Naive thymus-derived CD8-positive, alpha-beta T cell (primary cell): Measurements from ENCODE around the gene XXYLT1. TPM values are rescaled to one million over a fixed set of nuclear protein-coding genes. Genes with fewer than 3 reads are reported as not detected.

Experiments used
- ATAC-seq, 2 donors: fragments of 150-1000 bp; cut with Tn5 transposase in 1 of 2; sonication (Bioruptor Pico), chemical (Tn5 transposase) in 1 of 2; 1 replicate in 1 of 2; 2 replicates in 1 of 2; pipeline ENCODE4 v1.10.0; 2021; ENCODE audit warnings: mild to moderate bottlenecking in 2 of 2, moderate library complexity in 2 of 2
- POLR2A ChIA-PET: fragments of 350-600 bp; sonication (Branson Sonifier 250); formaldehyde crosslinking; loops from one replicate; lab custom pipeline; 2021; ENCODE audit warnings: antibody characterized with exemption; lab: Charles Lee
- DNase-seq, 10 donors: peaks; one replicate each; pipeline versions ENCODE4 v3.0.0 to v3.0.0-alpha.2; 2020 to 2022
- H3K27ac Mint-ChIP-seq, 10 donors: one replicate each; pipeline ENCODE4 v1.8.0; 2020 to 2022; ENCODE audit warnings: mild to moderate bottlenecking in 10 of 10, mixed read lengths in 10 of 10, moderate library complexity in 4 of 10, inconsistent platforms in 1 of 10
- H3K27me3 Mint-ChIP-seq, 5 donors: one replicate each; pipeline ENCODE4 v1.8.0; 2021 to 2022; ENCODE audit warnings: mixed read lengths in 5 of 5
- H3K36me3 Mint-ChIP-seq, 3 donors: one replicate each; pipeline ENCODE4 v1.8.0; 2020 to 2022; ENCODE audit warnings: mixed read lengths in 3 of 3, mild to moderate bottlenecking in 2 of 3, inconsistent platforms in 1 of 3
- H3K4me1 Mint-ChIP-seq, 4 donors: one replicate each; pipeline ENCODE4 v1.8.0; 2021 to 2022; ENCODE audit warnings: mixed read lengths in 4 of 4
- H3K4me3 Mint-ChIP-seq, 10 donors: one replicate each; pipeline ENCODE4 v1.8.0; 2020 to 2022; ENCODE audit warnings: mild to moderate bottlenecking in 10 of 10, mixed read lengths in 10 of 10, moderate library complexity in 6 of 10, inconsistent platforms in 1 of 10
- H3K9me3 Mint-ChIP-seq, 9 donors: one replicate each; pipeline ENCODE4 v1.8.0; 2020 to 2022; ENCODE audit warnings: mixed read lengths in 9 of 9, mild to moderate bottlenecking in 3 of 9, inconsistent platforms in 1 of 9, moderate library complexity in 1 of 9
- polyA plus RNA-seq, 3 donors: library from polyadenylated mRNA; unstranded; fragments of 300-500 nt; fragmentation: Illumina TruSeq; gene quantifications; one replicate each; pipeline ENCODE4 v1.2.3, GENCODE V29; 2021
- total RNA-seq, 8 experiments: library from RNA in 2 of 8; stranded (reverse) in 2 of 8; gene quantifications; one replicate each; pipeline ENCODE4 v1.2.3 and lab custom pipeline; 2021 to 2026

The XXYLT1 gene
- total and polyA plus RNA-seq, 5 experiments from 2014 or later = 5.4 to 8.3 (median 6.3) TPM

GRCh38 chr3:195255571-195256501 lies 15.1 kb downstream of the XXYLT1 start:
- H3K4me1 Mint-ChIP-seq = peaks cover 24 to 48% (median 38%) of the 10 kb centered on the region in 4 donors
- no peaks in the 10 kb centered on the region for H3K27me3 Mint-ChIP-seq
- H3K36me3 Mint-ChIP-seq = no peaks in the 10 kb centered on the region
- no peak for DNase-seq
- no peak overlapping the region for H3K4me3 Mint-ChIP-seq
- ATAC-seq = no peak
- POLR2A ChIA-PET = interaction anchor here (0.8 to 1.8 kb wide), 2 partner anchors 584 kb away, joined by 3 to 5 read pairs; partner anchors contain the start of gene LSG1
- H3K27ac Mint-ChIP-seq = peak overlapping the region in 5 of 10 donors; percentile 10 to 90 (median 41)
- no peaks in the 10 kb centered on the region for H3K9me3 Mint-ChIP-seq

GRCh38 chr3:195255176-195255500 lies 15.8 kb downstream of the XXYLT1 start:
- Mint-ChIP-seq H3K4me3 (no peak overlapping the region), H3K27me3 (no peaks in the 10 kb centered on the region), H3K9me3 (no peaks in the 10 kb centered on the region), H3K27ac (peak overlapping the region in 2 of 10 donors; percentile 10 to 52), H3K36me3 (no peaks in the 10 kb centered on the region), H3K4me1 (peaks cover 29 to 51% (median 39%) of the 10 kb centered on the region in 4 donors)
- no peak for DNase-seq
- ATAC-seq = no peak
- POLR2A ChIA-PET = interaction anchor here (0.8 kb wide), 1 partner anchor 583 kb away, joined by 3 read pairs; the partner anchor contains the start of gene LSG1

- peaks cover 29 to 51% (median 40%) of the 10 kb centered on the region in 4 donors for H3K4me1 Mint-ChIP-seq
- H3K27ac Mint-ChIP-seq = peak overlapping the region in 2 of 10 donors; percentile 17 to 20
- H3K27me3 Mint-ChIP-seq = no peaks in the 10 kb centered on the region
- no peak overlapping the region for H3K4me3 Mint-ChIP-seq
- H3K9me3 Mint-ChIP-seq = no peaks in the 10 kb centered on the region
- POLR2A ChIA-PET = interaction anchor here (0.8 kb wide), 1 partner anchor 583 kb away, joined by 3 read pairs; the partner anchor contains the start of gene LSG1
- DNase-seq (no peak), ATAC-seq (no peak)
- no peaks in the 10 kb centered on the region for H3K36me3 Mint-ChIP-seq
These were observed 16.3 kb downstream of the XXYLT1 start for GRCh38 chr3:195254454-195255175.

GRCh38 chr3:195253923-195254432 lies 17.0 kb downstream of the XXYLT1 start:
- peak overlapping the region in 2 of 10 donors; percentile 17 to 33 for H3K27ac Mint-ChIP-seq
- no peaks in the 10 kb centered on the region for H3K36me3 Mint-ChIP-seq

GRCh38 chr3:195251336-195252065 lies 19.5 kb downstream of the XXYLT1 start:
- H3K27ac Mint-ChIP-seq = peak overlapping the region in 6 of 10 donors; percentile 4 to 80 (median 53)
- ATAC-seq (peak; percentile 41 to 75), DNase-seq (no peak)
- peaks cover 15 to 37% (median 26%) of the 10 kb centered on the region in 4 donors for H3K4me1 Mint-ChIP-seq
- no peaks in the 10 kb centered on the region for H3K27me3 Mint-ChIP-seq
- POLR2A ChIA-PET = interaction anchor here (0.9 kb wide), 1 partner anchor 8 kb away, joined by 4 read pairs; no protein-coding TSS in a partner anchor
- H3K9me3 Mint-ChIP-seq = no peaks in the 10 kb centered on the region
- peak overlapping the region in 3 of 10 donors; percentile 4 to 22 (median 19) for H3K4me3 Mint-ChIP-seq
- H3K36me3 Mint-ChIP-seq = peaks cover 0 to 4% (median 3%) of the 10 kb centered on the region in 3 donors

More at GRCh38 chr3:195253923-195254432, 17.0 kb downstream of the XXYLT1 start:
- no peak overlapping the region for H3K4me3 Mint-ChIP-seq
- DNase-seq (no peak), ATAC-seq (no peak)
- H3K4me1 Mint-ChIP-seq = peaks cover 27 to 48% (median 38%) of the 10 kb centered on the region in 4 donors
- POLR2A ChIA-PET = no interaction called here
- no peaks in the 10 kb centered on the region for H3K27me3 Mint-ChIP-seq
- H3K9me3 Mint-ChIP-seq = no peaks in the 10 kb centered on the region

- no peaks in the 10 kb centered on the region for H3K27me3 Mint-ChIP-seq
- H3K4me1 Mint-ChIP-seq = peaks cover 15 to 37% (median 25%) of the 10 kb centered on the region in 4 donors
- peak overlapping the region in 6 of 10 donors; percentile 0 to 46 (median 21) for H3K4me3 Mint-ChIP-seq
- H3K9me3 Mint-ChIP-seq = no peaks in the 10 kb centered on the region
- peaks cover 0 to 9% (median 8%) of the 10 kb centered on the region in 3 donors for H3K36me3 Mint-ChIP-seq
- H3K27ac Mint-ChIP-seq = peak overlapping the region in 8 of 10 donors; percentile 4 to 68 (median 44)
- no peak for DNase-seq
- POLR2A ChIA-PET = interaction anchor here (0.7 to 0.9 kb wide), 2 partner anchors 8 to 106 kb away, joined by 3 to 4 read pairs; no protein-coding TSS in a partner anchor
- ATAC-seq = peak; percentile 30 to 63
These were observed 20.3 kb downstream of the XXYLT1 start for GRCh38 chr3:195250473-195251251.

GRCh38 chr3:195249858-195250464 lies 21.0 kb downstream of the XXYLT1 start:
- DNase-seq = no peak
- no peak for ATAC-seq
- Mint-ChIP-seq H3K9me3 (no peaks in the 10 kb centered on the region), H3K27ac (peak overlapping the region in 2 of 10 donors; percentile 4 to 19), H3K4me3 (no peak overlapping the region), H3K4me1 (peaks cover 15 to 33% (median 24%) of the 10 kb centered on the region in 4 donors), H3K27me3 (no peaks in the 10 kb centered on the region), H3K36me3 (peaks cover 0 to 10% (median 8%) of the 10 kb centered on the region in 3 donors)
- POLR2A ChIA-PET = interaction anchor here (0.7 kb wide), 1 partner anchor 105 kb away, joined by 3 read pairs; no protein-coding TSS in a partner anchor

- H3K27me3 Mint-ChIP-seq = no peaks in the 10 kb centered on the region
- H3K36me3 Mint-ChIP-seq = peaks cover 0 to 10% (median 8%) of the 10 kb centered on the region in 3 donors
- POLR2A ChIA-PET = interaction anchor here (1.5 kb wide), 1 partner anchor 10 kb away, joined by 3 read pairs; no protein-coding TSS in a partner anchor
- H3K4me1 Mint-ChIP-seq = peaks cover 15 to 30% (median 21%) of the 10 kb centered on the region in 4 donors
- H3K27ac Mint-ChIP-seq = peak overlapping the region in 2 of 10 donors; percentile 29 to 41
- DNase-seq (no peak), ATAC-seq (no peak)
- H3K9me3 Mint-ChIP-seq = no peaks in the 10 kb centered on the region
- H3K4me3 Mint-ChIP-seq = no peak overlapping the region
These were observed 21.7 kb downstream of the XXYLT1 start for GRCh38 chr3:195249057-195249770.

- Mint-ChIP-seq H3K27me3 (no peaks in the 10 kb centered on the region), H3K27ac (no peak overlapping the region), H3K4me3 (no peak overlapping the region), H3K9me3 (no peaks in the 10 kb centered on the region), H3K36me3 (peaks cover 0 to 10% (median 8%) of the 10 kb centered on the region in 3 donors), H3K4me1 (peaks cover 15 to 35% (median 23%) of the 10 kb centered on the region in 4 donors)
- ATAC-seq (no peak), DNase-seq (peak in 1 of 10 donors; percentile 3)
- POLR2A ChIA-PET = interaction anchor here (1.5 kb wide), 1 partner anchor 11 kb away, joined by 3 read pairs; no protein-coding TSS in a partner anchor
These were observed 22.7 kb downstream of the XXYLT1 start for GRCh38 chr3:195248281-195248680.

- no peaks in the 10 kb centered on the region for H3K27me3 Mint-ChIP-seq
- peaks cover 15 to 35% (median 23%) of the 10 kb centered on the region in 4 donors for H3K4me1 Mint-ChIP-seq
- H3K9me3 Mint-ChIP-seq = no peaks in the 10 kb centered on the region
- H3K36me3 Mint-ChIP-seq = peaks cover 0 to 10% (median 8%) of the 10 kb centered on the region in 3 donors
- H3K4me3 Mint-ChIP-seq = no peak overlapping the region
- DNase-seq (no peak), ATAC-seq (no peak)
- H3K27ac Mint-ChIP-seq = peak overlapping the region in 1 of 10 donors; percentile 15
- POLR2A ChIA-PET = no interaction called here
These were observed 23.1 kb downstream of the XXYLT1 start for GRCh38 chr3:195247863-195248189.
